Vagina (tissue), 2 donors: ENCODE results near the gene SLC6A3. TPM values are rescaled to one million over a fixed set of nuclear protein-coding genes. Genes with fewer than 3 reads are reported as not detected.

Experiments used
- DNase-seq, 2 donors: peaks; one replicate each; pipeline ENCODE4 v3.0.0-alpha.2; 2017; ENCODE audit errors: extremely low spot score in 2 of 2
- H3K27ac ChIP-seq: fragments of 200-600 bp; sonication (generic); one replicate; pipeline ENCODE4 v1.5.1; 2019
- H3K27me3 ChIP-seq: fragments of 200-600 bp; sonication (generic); one replicate; pipeline ENCODE4 v1.5.1; 2019
- H3K36me3 ChIP-seq, 2 donors: fragments of 200-600 bp; sonication (generic); one replicate each; pipeline ENCODE4 v1.5.1; 2017 to 2019
- H3K4me1 ChIP-seq: fragments of 200-600 bp; sonication (generic); one replicate; pipeline ENCODE4 v1.5.1; 2019
- H3K4me3 ChIP-seq, 2 donors: fragments of 200-600 bp; sonication (generic); 1 replicate in 1 of 2; 2 replicates in 1 of 2; pipeline ENCODE4 v1.5.1; 2016 to 2019
- H3K9me3 ChIP-seq: fragments of 200-600 bp; sonication (generic); one replicate; pipeline ENCODE4 v1.5.1; 2019
- POLR2A ChIP-seq, 2 donors: fragments of 450-650 bp; IDR thresholded peaks; one replicate each; pipeline ENCODE4 v1.6.1; 2017; ENCODE audit warnings: antibody characterized with exemption in 2 of 2, mild to moderate bottlenecking in 2 of 2, moderate library complexity in 2 of 2
- POLR2AphosphoS5 ChIP-seq, 2 donors: sonication (generic); formaldehyde crosslinking; IDR thresholded peaks; one replicate each; pipeline ENCODE4 v1.9.0; 2017; ENCODE audit warnings: antibody characterized with exemption in 2 of 2, mild to moderate bottlenecking in 2 of 2, low read depth in 1 of 2; ENCODE audit not compliant: insufficient read depth in 1 of 2
- intact Hi-C: fragments of 100-400 bp; cut with DNase I; formaldehyde crosslinking; loops from one replicate; pipeline ENCODE4 v1.15.1; 2023
- total RNA-seq: library from RNA; depleted of rRNA; stranded (reverse); fragments of >200 nt; gene quantifications from one replicate; pipeline ENCODE4 v1.2.3, GENCODE V29; 2016
- TF ChIP-seq, protein P1 (sequence below), 3 experiments: fragments of 450-650 bp in 2 of 3; fragments of 200-600 bp in 1 of 3; sonication (generic) in 1 of 3; IDR thresholded peaks; one replicate each; pipeline ENCODE4 v1.5.1; 2017 to 2019; ENCODE audit warnings: antibody characterized with exemption in 3 of 3, mild to moderate bottlenecking in 2 of 3, moderate library complexity in 2 of 3

SLC6A3 gene
- total RNA-seq, 1 donor from 2014 or later: 0.49 TPM

DNA sequence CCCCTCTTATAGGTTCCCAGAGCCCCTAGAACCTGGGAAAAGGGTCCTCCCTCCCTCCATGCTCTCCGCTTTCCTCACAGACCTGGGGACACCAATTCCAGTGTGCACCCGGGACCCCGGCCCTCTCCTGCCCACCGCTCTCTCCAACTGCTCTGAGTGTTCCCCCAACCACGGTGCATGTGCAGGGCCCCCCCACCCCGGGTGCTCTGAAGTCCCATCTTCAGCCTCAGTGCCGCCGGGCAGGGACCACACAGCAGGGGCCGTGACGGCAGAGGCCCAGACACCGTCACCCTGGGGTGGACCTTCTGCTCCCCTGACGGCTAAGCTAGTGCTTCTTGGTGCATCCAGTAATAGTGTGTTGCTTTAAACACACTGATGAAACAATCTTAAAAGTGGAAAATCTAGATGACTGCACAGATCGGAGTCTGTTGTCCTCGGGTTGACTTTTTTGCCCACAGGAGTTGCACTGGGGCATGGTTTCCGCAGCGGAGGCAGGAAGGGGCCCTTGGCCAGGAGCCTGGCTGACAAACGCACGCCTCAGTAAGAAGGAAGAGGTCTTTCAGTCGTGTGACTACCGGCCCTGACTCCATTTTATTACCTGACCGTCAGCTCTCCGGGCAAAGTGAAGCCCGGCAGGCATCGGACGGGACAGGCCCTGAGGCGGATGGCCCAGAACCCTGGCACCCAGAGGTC, 36.2 kb upstream of the SLC6A3 start:
- Histone ChIP-seq H3K4me1 (peaks cover 6% of the 10 kb centered on the region), H3K27me3 (no peaks in the 10 kb centered on the region), H3K4me3 (no peak overlapping the region), H3K27ac (no peak overlapping the region), H3K36me3 (peaks cover 0 to 7% of the 10 kb centered on the region in 2 donors), H3K9me3 (no peaks in the 10 kb centered on the region)
- DNase-seq: no peak
- intact Hi-C loops: no loop called here
- TF ChIP-seq, protein P1, sequence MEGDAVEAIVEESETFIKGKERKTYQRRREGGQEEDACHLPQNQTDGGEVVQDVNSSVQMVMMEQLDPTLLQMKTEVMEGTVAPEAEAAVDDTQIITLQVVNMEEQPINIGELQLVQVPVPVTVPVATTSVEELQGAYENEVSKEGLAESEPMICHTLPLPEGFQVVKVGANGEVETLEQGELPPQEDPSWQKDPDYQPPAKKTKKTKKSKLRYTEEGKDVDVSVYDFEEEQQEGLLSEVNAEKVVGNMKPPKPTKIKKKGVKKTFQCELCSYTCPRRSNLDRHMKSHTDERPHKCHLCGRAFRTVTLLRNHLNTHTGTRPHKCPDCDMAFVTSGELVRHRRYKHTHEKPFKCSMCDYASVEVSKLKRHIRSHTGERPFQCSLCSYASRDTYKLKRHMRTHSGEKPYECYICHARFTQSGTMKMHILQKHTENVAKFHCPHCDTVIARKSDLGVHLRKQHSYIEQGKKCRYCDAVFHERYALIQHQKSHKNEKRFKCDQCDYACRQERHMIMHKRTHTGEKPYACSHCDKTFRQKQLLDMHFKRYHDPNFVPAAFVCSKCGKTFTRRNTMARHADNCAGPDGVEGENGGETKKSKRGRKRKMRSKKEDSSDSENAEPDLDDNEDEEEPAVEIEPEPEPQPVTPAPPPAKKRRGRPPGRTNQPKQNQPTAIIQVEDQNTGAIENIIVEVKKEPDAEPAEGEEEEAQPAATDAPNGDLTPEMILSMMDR (IDR thresholded peaks at IDR 0.05): no peak
- TF ChIP-seq POLR2A (IDR thresholded peaks at IDR 0.05) (no peak), POLR2AphosphoS5 (IDR thresholded peaks at IDR 0.05; ENCODE audit: insufficient read depth in 1 of 2, low read depth in 1 of 2) (no peak)

DNA sequence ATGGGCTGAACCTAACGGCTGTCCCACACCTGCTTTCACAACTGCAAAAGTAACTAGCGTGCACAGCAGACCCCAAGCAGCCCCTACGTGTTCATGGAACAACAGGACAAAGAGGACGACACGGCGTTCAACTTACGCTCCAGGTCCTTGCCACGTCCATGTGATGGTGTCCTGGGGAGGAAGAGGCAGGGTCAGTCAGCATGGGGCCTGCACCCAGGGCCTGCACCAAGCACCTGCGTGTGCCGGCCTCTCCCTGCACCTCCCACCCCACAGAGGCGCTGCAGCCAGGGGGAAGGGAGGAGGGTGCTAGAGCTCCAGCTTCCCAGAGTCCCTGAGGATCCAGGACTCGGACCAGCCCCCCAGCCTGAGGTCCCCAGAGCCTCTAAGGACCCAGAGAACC, 35.6 kb upstream of the SLC6A3 start:
- intact Hi-C loops: no loop called here
- peaks cover 6% of the 10 kb centered on the region for H3K4me1 ChIP-seq
- no peak for DNase-seq
- peaks cover 0 to 7% of the 10 kb centered on the region in 2 donors for H3K36me3 ChIP-seq
- H3K27me3 ChIP-seq: no peaks in the 10 kb centered on the region
- no peak overlapping the region for H3K4me3 ChIP-seq
- no peaks in the 10 kb centered on the region for H3K9me3 ChIP-seq
- TF ChIP-seq POLR2A (IDR thresholded peaks at IDR 0.05) (no peak), POLR2AphosphoS5 (IDR thresholded peaks at IDR 0.05; ENCODE audit: insufficient read depth in 1 of 2, low read depth in 1 of 2) (no peak)
- TF ChIP-seq, protein P1 (IDR thresholded peaks at IDR 0.05): no peak
- H3K27ac ChIP-seq: no peak overlapping the region

DNA sequence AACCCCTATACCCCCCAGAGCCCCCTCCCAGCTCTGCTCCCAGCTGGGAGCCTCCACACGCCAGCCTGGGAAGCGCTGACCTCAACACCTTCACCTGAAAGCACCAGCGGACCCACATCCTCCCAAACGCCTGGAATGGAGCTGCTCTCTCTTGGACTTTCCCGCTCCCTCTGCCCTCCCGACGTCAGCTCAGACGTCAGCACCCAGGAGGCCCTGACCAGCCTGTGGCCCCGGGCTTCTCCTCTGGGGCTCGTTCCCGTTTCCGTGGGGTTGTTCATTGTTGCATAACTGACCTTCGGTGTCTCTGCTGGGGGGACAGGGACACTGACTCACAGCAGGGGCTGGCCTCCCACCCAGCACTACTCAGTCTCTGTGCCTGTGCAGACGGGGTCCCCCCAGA, 35.0 kb upstream of the SLC6A3 start:
- intact Hi-C loops: no loop called here
- no peak for DNase-seq
- Histone ChIP-seq H3K4me3 (no peak overlapping the region), H3K9me3 (no peaks in the 10 kb centered on the region), H3K27ac (peak overlapping the region; percentile 54), H3K27me3 (no peaks in the 10 kb centered on the region), H3K36me3 (peaks cover 0 to 7% of the 10 kb centered on the region in 2 donors), H3K4me1 (peaks cover 6% of the 10 kb centered on the region)
- TF ChIP-seq POLR2A (IDR thresholded peaks at IDR 0.05) (no peak), POLR2AphosphoS5 (IDR thresholded peaks at IDR 0.05; ENCODE audit: insufficient read depth in 1 of 2, low read depth in 1 of 2) (no peak)
- TF ChIP-seq, protein P1 (IDR thresholded peaks at IDR 0.05): no peak

DNA sequence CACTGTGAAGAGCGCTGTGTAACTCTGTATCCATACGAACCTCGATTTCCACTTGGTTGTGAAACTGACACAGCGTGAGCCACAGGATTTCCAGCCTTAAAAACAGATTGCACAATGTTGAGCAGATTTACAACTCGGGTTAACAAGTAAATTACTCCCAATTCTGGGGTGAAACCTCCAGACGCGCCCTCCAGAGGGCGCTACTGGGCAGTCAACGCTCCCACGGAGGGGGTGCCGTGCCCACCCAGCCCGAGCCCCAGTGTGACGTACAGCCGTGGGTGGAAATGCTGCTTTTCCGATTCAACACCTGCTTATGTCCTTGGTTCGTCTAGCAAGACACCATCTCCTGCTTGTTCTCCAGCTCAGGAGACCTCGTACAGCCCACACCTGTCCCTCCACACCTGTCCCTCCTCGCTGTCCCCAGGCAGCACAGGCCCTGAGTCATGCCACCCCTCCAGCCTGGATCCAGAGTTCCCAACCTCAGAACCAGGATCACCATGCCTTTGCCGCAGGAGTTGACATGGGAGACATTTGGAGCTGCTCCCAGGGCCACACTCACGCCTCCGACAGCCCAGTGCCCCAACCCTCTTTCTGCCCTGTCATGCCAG, 34.4 kb upstream of the SLC6A3 start:
- Histone ChIP-seq H3K27me3 (no peaks in the 10 kb centered on the region), H3K4me3 (no peak overlapping the region), H3K27ac (peak overlapping the region; percentile 54), H3K9me3 (no peaks in the 10 kb centered on the region), H3K36me3 (peaks cover 0 to 7% of the 10 kb centered on the region in 2 donors), H3K4me1 (peaks cover 6% of the 10 kb centered on the region)
- peak in 1 of 2 donors; percentile 21 for TF ChIP-seq POLR2AphosphoS5 (IDR thresholded peaks at IDR 0.05; ENCODE audit: insufficient read depth in 1 of 2, low read depth in 1 of 2)
- no peak for TF ChIP-seq POLR2A (IDR thresholded peaks at IDR 0.05)
- TF ChIP-seq, protein P1 (IDR thresholded peaks at IDR 0.05): peak; percentile 43 to 52 (median 46)
- intact Hi-C loops: no loop called here
- DNase-seq: no peak

DNA sequence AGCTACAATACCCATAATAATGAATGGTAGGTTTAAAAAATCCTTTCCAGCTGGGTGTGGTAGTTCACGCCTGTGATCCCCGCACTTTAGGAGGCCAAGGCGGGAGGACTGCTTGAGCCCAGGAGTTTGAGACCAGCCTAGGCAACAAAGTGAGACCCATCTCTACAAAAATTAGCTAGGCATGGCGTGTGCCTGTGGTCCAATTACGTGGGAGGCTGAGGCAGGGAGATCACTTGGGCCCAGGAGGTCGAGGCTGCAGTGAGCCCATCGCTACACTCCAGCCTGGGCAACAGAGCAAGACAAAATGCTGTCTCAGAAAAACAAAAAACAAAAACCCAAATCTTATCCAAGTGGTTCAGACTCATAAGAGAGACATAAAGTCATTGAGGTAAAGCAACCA, 33.8 kb upstream of the SLC6A3 start:
- Histone ChIP-seq H3K9me3 (no peaks in the 10 kb centered on the region), H3K27me3 (no peaks in the 10 kb centered on the region), H3K27ac (peak overlapping the region; percentile 16), H3K36me3 (peaks cover 0 to 7% of the 10 kb centered on the region in 2 donors), H3K4me3 (no peak overlapping the region), H3K4me1 (peaks cover 6% of the 10 kb centered on the region)
- DNase-seq: no peak
- intact Hi-C loops: no loop called here
- TF ChIP-seq, protein P1 (IDR thresholded peaks at IDR 0.05): no peak
- no peak for TF ChIP-seq POLR2A (IDR thresholded peaks at IDR 0.05)
- TF ChIP-seq POLR2AphosphoS5 (IDR thresholded peaks at IDR 0.05; ENCODE audit: insufficient read depth in 1 of 2, low read depth in 1 of 2): no peak
